ENCODE measurements around the gene GAK. TPM values are rescaled to one million over a fixed set of nuclear protein-coding genes. Genes with fewer than 3 reads are reported as not detected.
"Not testable (repeated sequence)": the region's sequence is repeated elsewhere in the genome, so short reads cannot be mapped to it uniquely, and the experiment has no call there.

GAK gene
- polyA plus RNA-seq, 1 of the 3 experiments (the other 2 are of a cell fraction), result 35.9 TPM

DNA sequence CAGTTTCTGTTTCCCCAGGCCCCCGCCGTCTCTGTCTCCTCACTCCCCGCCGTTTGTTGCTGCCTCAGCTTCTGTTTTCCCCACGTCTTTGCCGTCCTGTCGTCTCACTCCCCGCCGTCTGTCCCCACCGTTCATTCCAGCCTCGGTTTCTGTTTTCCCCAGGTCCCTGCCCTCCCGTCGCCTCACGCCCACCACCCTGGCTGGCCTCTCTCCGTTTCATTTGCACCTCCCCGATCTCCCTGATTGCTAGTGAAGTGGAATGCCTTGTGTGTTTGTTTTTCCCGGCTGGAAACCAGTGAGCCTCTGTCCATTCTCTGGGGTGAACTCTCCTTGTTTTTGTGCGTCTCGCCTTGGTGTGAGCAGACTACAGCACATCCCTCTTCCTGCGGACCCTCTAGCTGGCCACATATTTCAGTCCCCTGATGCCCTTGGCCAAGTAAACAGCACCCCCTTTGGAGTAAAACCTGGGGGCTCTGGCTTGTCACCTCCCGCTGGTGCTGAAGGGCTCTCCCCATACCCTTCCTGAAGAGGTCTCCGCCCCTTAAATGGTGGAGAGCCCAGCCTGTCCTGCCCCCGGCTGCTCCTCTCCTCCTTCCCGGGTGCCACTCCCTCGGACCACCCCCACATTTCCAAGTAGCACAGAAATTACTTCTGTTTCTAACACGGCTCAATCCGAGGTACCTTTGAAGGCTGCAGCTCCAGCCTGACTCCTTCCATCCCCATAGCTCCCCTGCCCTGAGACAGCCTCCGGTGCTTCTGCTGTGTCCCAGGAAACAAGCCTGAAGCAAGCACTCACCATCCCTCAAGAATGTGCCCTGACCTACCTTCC lies 13.4 kb upstream of the GAK start:
- TF ChIP-seq RXRA (IDR thresholded peaks at IDR 0.05; ENCODE audit: borderline replicate concordance, low read depth) (no peak), SIN3A (IDR thresholded peaks at IDR 0.05; ENCODE audit: borderline replicate concordance, low read depth, low read length) (no peak), FOXJ3 (CRISPR knock-in tag; IDR thresholded peaks at IDR 0.05) (no peak), POLR2AphosphoS5 (IDR thresholded peaks at IDR 0.05; ENCODE audit: low read depth, low read length) (no peak)
- TF ChIP-seq, protein P1, sequence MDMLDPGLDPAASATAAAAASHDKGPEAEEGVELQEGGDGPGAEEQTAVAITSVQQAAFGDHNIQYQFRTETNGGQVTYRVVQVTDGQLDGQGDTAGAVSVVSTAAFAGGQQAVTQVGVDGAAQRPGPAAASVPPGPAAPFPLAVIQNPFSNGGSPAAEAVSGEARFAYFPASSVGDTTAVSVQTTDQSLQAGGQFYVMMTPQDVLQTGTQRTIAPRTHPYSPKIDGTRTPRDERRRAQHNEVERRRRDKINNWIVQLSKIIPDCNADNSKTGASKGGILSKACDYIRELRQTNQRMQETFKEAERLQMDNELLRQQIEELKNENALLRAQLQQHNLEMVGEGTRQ (IDR thresholded peaks at IDR 0.05; ENCODE audit: borderline replicate concordance, low read depth, low read length), result no peak
- Histone ChIP-seq H3F3A (replicated peaks; ENCODE audit: insufficient read depth) (peaks cover under 1% of the 10 kb centered on the region), H3K9me3 (no peaks in the 10 kb centered on the region), H3K4me1 (ENCODE audit: control insufficient read depth in 1 of 2, insufficient read depth in 2 of 2, low read depth in 1 of 2, low read length in 1 of 2) (no peaks in the 10 kb centered on the region), H3K36me3 (replicated peaks in 1 of 2; ENCODE audit: control insufficient read depth in 1 of 2, insufficient read depth in 2 of 2, low read length in 1 of 2) (no peaks in the 10 kb centered on the region), H3K27ac (ENCODE audit: low read depth in 2 of 2, low read length in 1 of 2) (no peak overlapping the region), H4K20me1 (ENCODE audit: insufficient read depth) (no peaks in the 10 kb centered on the region), H2AFZ (ENCODE audit: low read depth) (no peak overlapping the region), H3K27me3 (ENCODE audit: insufficient read depth) (no peaks in the 10 kb centered on the region), H3K4me3 (ENCODE audit: low read depth in 2 of 2, low read length in 1 of 2) (no peak overlapping the region), H3K4me2 (no peak overlapping the region), H3K79me2 (ENCODE audit: insufficient read depth) (no peaks in the 10 kb centered on the region), H3K9ac (no peak overlapping the region), H3K9me2 (no peaks in the 10 kb centered on the region)
- CTCF ChIA-PET, result no interaction called here
- POLR2A ChIA-PET, result no interaction called here
- DNase-seq, result peak; percentile 19
- 81% methylated on average over 28 of the region's 28 CpGs for WGBS (ENCODE audit: low lambda C conversion rate)

GRCh38 chr4:939508-939907 lies 7.4 kb upstream of the GAK start:
- H3K9me2 ChIP-seq; H3F3A ChIP-seq (replicated peaks; ENCODE audit: insufficient read depth); H3K4me3 ChIP-seq (ENCODE audit: low read depth in 2 of 2, low read length in 1 of 2); H3K4me2 ChIP-seq; H3K36me3 ChIP-seq (replicated peaks in 1 of 2; ENCODE audit: control insufficient read depth in 1 of 2, insufficient read depth in 2 of 2, low read length in 1 of 2); H2AFZ ChIP-seq (ENCODE audit: low read depth); H3K9ac ChIP-seq; H3K79me2 ChIP-seq (ENCODE audit: insufficient read depth); H4K20me1 ChIP-seq (ENCODE audit: insufficient read depth); POLR2A ChIA-PET; H3K9me3 ChIP-seq; DNase-seq; H3K27me3 ChIP-seq (ENCODE audit: insufficient read depth); H3K4me1 ChIP-seq (ENCODE audit: control insufficient read depth in 1 of 2, insufficient read depth in 2 of 2, low read depth in 1 of 2, low read length in 1 of 2); H3K27ac ChIP-seq (ENCODE audit: low read depth in 2 of 2, low read length in 1 of 2): not testable (repeated sequence)
- CTCF ChIA-PET, result interaction anchor here (1.4 to 2.3 kb wide), 2 partner anchors 13 to 47 kb away, joined by 4 to 8 read pairs; partner anchors contain the start of gene IDUA
- WGBS (ENCODE audit: low lambda C conversion rate), result 85% methylated on average over 4 of the region's 4 CpGs

GRCh38 chr4:932713-933070 lies 576 bp upstream of the GAK start:
- peaks cover 37% of the 10 kb centered on the region for H4K20me1 ChIP-seq (ENCODE audit: insufficient read depth)
- H3K79me2 ChIP-seq (ENCODE audit: insufficient read depth), result peaks cover 53% of the 10 kb centered on the region
- peaks cover 5 to 18% of the 10 kb centered on the region in 2 experiments; a peak in 3 of 4 replicates for H3K4me1 ChIP-seq (ENCODE audit: control insufficient read depth in 1 of 2, insufficient read depth in 2 of 2, low read depth in 1 of 2, low read length in 1 of 2)
- H3K9me3 ChIP-seq, result no peaks in the 10 kb centered on the region
- H3K27me3 ChIP-seq (ENCODE audit: insufficient read depth), result no peaks in the 10 kb centered on the region
- H3K27ac ChIP-seq (ENCODE audit: low read depth in 2 of 2, low read length in 1 of 2), result peak overlapping the region; percentile 39 to 42; a peak in 2 of 4 replicates
- no peaks in the 10 kb centered on the region for H3K36me3 ChIP-seq (replicated peaks in 1 of 2; ENCODE audit: control insufficient read depth in 1 of 2, insufficient read depth in 2 of 2, low read length in 1 of 2)
- H3K4me2 ChIP-seq, result peak overlapping the region; percentile 85
- no peak for TF ChIP-seq TAF1 (IDR thresholded peaks at IDR 0.05; ENCODE audit: borderline replicate concordance, low read depth, low read length)
- peak; percentile 27 for TF ChIP-seq RAD21 (IDR thresholded peaks at IDR 0.05; ENCODE audit: low read length)
- H3F3A ChIP-seq (replicated peaks; ENCODE audit: insufficient read depth), result peaks cover 5% of the 10 kb centered on the region
- H3K9me2 ChIP-seq, result no peaks in the 10 kb centered on the region
- peak overlapping the region; percentile 56; the same call in 1 of the 2 replicates for H3K9ac ChIP-seq
- peak overlapping the region; percentile 98 to 100 for H3K4me3 ChIP-seq (ENCODE audit: low read depth in 2 of 2, low read length in 1 of 2)
- H2AFZ ChIP-seq (ENCODE audit: low read depth), result peak overlapping the region; percentile 91
- WGBS (ENCODE audit: low lambda C conversion rate), result 5% methylated on average over 6 of the region's 11 CpGs
- peak; percentile 61 for DNase-seq
- POLR2A ChIA-PET, result interaction anchor here (0.8 to 1.0 kb wide), 2 partner anchors 54 to 151 kb away, joined by 3 to 4 read pairs; partner anchors contain the start of gene IDUA
- CTCF ChIA-PET, result interaction anchor here (0.6 to 4.8 kb wide), 3 partner anchors 54 to 877 kb away, joined by 3 to 22 read pairs (median 3); partner anchors contain the start of gene IDUA

Data from SK-N-SH (cell line).